Right hindlimb (tissue), 1 donor: Measurements from ENCODE around the gene CEBPG.

Experiments
- DNase-seq: peaks from one replicate; pipeline ENCODE4 v3.0.0-alpha.2; 2018

CEBPG gene

DNA sequence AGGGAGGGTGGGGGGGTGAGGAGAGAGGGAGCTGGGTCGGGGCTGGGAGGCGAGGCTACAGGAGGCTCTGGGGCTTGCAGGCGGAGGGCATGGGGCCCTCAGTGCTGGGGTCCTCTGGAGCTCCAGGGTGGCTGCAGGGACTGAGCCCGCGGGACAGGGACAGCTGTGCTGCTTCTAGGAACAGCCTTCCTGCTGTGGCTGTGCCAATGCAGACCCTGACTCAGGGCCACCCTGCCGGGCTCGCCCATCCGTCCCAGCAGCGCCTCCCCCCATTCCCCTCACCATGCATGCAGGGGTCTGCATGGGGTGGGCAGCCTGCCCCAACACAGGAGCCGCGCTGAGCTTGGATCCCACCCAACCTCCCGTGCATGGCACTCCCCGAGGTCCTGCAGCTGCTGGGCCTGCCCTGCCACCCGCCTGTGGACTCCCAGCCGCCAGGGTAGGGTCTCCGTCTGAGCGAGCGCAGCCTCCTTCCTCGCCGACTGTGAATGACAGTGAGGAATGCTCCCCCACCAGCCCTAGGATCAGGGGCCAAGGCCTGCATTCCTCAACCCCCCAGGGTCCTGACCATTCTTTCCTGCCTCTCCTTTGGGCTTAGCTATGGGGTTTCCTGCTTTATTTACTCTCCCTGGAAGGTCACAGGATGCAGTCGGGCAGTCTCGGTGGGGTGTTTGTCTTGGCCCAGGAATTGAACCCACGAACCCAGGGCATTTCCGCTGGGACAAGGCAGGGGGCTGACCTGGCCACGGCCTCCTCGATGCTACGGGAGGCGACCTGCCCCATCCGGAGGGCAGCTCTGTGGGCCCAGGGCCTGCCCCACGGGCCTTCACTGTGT lies 23.4 kb downstream of the CEBPG start:
- DNase-seq, result peak; percentile 41

- DNase-seq, result peak; percentile 45
Observed at GRCh38 chr19:33397536-33398360, 24.2 kb downstream of the CEBPG start.

DNA sequence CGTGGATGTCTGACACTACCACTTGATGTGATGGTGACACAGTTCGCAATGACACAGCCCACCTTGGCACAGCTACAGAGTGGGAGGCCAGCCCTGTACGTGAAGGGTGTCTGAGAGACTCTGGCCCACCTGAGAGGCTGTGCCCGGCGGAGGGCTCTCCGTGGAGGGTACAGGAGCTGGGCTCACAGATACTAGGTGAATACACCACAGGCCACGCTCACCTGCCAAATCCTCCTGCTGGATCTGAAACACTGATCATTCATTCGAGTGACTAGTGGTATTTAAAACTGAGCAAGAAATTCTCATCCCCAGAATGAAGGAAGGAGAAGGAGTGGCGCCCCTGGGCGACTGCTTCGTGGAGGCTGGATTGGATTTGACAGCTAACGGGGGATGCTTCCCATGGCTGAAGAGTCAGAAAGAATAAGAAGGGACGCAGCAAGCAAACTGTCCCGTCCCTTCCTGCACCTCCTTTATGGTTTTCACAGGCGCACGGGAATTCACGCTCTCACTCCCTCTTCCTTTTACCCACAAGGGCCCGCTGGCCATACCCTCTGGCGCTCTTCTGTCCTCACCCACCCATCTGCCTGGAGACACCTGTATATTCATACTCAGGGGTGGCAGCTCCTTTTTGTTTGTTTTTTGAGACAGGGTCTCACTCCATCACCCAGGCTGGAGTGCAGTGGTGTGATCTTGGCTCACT lies 25.0 kb downstream of the CEBPG start:
- peak; percentile 9 for DNase-seq

DNA sequence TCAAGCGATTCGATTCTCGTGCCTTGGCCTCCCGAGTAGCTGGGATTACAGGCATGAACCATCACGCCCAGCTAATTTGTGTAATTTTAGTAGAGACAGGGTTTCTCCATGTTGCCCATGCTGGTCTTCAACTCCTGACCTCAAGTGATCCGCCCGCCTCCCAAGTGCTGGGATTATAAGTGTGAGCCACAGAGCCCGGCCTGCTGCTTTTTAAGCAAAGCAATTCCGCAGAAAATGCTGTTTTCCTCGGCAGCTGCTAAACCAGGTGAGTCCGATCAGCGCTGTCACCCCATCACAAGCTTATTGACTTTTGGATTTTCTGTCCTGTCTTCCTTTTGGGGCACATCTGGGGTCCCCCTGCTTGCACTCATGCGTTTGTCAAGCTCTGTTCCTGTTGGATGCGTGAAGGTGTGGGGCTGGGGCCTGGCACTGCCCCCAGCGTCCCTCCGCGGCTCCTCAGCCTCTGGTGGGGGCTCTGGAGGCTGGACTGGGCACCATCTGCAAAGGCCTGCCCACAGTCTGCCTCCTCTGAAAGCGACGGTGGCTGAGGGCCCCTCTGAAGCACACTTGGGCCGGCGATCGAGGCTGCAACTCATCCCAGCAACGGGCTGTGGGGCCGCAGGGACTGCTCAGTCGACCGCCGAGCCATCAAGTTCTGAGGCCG lies 25.7 kb downstream of the CEBPG start:
- DNase-seq, result peak; percentile 11

- DNase-seq, result peak; percentile 8
Observed at GRCh38 chr19:33399745-33400681, 26.5 kb downstream of the CEBPG start.

DNA sequence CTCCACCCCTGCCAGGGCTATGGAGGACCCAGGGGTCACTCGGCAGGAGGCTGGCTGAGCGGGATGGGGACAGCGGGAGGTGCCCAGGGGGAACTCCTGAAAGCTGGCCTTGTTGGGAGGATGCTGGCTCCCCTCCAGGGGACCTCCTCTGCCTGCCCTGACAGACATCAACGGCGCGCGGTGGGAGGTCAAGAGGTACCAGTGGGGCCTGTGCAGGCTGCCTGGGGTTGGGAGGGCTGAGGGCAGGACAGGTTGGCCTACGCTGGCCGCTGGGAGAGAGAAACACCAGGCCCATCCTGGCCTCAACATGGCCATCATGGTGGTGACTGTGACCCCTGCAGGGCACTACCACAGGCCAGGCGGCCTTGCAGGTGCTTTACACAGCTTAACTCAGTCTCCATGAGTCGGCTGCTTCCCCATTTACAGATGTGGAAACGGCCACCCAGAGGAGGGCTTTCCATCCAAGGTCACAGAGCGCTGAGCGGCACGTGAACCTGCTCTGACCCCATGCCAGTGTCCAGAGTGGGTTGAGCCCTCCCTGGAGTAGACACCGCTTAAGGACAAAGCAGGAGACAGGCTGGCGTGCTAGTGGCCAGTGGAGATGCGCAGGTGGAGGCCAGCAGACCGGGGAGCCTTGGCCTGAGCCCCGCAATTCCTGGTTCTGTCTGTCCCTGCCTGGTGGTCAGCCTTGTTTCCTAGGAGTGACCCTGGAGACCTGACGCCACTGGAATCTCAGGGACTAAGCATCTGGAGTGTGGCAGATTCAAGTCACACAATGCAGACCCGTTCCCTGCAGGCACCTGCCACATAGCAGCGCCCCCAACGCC lies 27.6 kb downstream of the CEBPG start:
- DNase-seq, result peak; percentile 16

- peak; percentile 13 for DNase-seq
Observed at GRCh38 chr19:33401683-33402420, 28.3 kb downstream of the CEBPG start.

DNA sequence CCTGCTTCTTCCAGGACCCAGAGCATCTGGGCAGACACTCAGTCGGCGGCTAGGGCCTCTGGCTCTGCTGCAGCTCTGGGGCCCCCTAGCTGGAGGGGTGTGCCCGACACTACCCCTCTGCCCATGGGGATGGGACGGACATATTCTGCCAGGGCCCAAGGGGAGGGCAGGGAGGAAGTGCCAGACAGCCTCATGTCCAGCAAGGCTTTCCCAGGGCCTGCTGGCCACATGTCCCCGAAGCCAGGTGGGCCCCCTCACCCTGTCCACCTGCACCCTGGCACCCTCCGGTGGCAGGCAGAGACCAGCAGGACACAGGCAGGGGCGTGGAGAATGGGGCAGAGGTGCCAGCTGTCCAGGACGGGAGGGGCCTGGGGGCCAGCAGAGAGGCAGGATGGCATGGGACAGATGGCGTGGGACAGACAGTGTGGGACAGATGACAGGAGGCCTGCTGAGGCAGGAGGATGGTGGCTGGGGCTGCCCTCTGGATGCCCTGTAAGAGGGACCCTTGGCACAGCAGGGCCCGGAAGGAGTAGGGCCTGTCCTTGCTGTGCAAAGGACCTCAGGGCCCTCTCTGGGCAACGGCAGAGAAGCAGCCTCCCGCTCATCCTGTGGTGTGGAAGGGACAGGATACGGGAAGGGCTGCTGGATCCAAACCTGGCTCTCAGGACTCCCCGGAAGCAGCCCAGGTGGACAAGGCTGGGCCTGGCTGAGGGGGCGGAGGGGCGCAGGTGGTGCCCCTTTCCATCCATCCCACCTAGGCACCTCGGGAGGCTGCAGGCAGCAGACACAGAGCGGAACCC lies 29.1 kb downstream of the CEBPG start:
- DNase-seq, result peak; percentile 22

GRCh38 chr19:33403221-33403972 lies 29.9 kb downstream of the CEBPG start:
- DNase-seq, result peak; percentile 16

DNA sequence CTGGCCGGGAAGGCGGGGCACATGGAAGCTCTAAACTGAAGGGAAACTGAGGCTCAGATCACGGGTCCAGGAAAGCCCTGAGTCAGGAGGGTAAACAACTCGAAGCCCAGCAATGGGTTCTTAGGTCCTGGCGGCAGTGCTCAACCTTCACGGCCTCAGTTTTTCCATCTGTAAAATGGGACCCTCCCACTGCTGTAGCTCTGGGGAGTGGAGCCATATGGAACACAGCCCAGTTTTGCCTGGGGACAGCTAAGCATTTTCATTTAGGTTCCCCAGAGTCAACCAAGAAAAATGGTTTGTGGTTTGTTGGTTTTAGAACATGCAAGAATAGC lies 30.4 kb downstream of the CEBPG start:
- DNase-seq, result peak; percentile 15

- DNase-seq, result peak; percentile 77
Observed at GRCh38 chr19:33404506-33405253, 31.2 kb downstream of the CEBPG start.

GRCh38 chr19:33405254-33405552 lies 31.7 kb downstream of the CEBPG start:
- DNase-seq, result peak; percentile 61

DNA sequence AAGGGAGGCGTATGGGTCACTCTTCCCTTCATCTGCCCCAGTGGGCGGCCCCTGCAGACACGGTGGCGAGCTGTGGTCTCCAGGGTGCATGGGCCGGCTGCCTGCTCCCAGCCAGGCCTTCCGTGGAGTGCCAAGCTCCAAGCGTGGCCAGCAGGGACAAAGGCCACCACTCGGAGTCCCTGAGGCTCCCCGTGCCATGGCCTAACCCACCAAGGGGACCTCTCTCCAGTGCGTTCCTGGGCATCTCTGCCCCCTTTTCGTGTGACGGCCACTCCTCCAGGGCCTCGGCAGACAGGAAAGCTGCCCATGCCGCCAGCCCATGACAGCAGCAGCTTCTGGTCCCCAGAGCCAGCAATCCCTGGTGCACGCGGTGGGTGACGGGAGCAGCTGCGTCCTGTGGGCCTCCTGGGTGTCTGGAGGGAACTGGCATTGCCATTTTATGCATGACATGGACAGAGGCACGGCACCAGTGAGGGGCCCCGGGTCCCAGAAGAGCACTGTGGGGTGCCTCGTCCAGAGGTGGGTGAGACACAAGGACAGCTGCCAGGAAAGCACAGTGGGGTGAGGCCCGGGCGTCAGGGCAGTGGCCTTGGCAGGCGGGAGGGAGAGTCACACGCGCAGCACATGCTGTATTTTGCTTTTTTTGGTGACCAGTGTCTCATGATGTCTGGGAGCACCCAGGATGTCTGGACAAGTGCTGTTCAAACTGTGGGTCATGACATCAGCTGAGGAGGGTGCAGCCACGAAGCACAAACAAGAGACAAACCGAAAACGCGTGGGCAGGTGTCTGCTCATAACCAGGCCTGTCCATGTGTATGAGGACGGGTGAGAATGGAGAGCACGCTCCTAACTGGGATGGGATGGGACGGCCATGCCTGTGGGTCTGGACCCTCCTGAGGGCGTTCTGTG lies 32.3 kb downstream of the CEBPG start:
- DNase-seq, result peak; percentile 14

DNA sequence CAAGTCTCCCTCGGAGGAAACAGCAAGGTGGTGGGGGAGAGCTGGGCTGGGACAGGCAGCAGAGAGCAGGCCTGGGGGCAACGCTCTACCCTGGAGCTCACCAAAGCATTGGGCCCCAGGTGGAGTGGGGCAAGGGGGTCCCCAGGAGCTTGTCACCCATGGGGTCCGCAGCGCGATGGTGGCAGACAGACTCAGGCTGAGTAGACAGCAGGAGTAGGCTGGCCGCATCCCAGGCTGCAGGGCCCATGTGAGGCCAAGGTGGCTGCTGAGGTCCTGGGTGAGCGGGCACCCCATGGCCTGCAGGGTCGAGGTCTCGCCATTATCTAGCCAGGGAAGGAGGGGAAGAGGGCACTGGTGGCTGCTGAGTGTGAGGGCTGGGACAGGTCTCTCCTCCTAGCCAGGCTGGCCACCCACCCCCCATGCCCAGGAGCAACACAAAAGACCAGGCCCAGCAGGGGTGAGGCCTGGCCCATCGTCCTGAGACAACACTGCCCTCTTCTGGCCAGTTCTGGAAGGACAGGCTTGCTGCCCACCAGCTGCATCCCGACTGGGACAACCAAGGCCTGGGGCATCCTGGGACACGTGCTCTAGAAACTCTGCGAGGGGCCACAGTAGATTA lies 33.1 kb downstream of the CEBPG start:
- peak; percentile 71 for DNase-seq

- DNase-seq, result no peak
Observed at GRCh38 chr19:33407140-33407551, 33.6 kb downstream of the CEBPG start.

DNA sequence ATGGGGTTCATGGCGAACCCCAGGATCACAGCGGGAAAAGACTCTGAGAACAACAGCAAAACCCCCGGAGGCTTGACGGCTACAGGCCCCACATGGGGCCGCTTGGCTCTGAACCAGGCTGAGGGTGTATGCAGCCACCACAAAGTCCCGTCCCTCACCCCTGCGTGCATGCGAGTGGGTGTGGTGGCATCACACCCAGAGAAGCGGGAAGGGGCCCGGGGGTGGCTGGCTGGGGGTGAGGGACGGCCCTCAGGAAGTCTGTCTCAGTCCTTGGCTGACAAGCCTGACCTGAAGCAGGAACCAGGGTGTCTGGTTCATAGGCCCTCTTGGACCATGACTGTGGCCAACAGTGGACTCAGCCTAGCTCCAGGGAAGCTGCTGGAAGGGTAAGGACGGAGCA lies 34.2 kb downstream of the CEBPG start:
- peak; percentile 22 for DNase-seq
